PC-3 (cell line): ENCODE measurements around the gene METTL6. TPM values are rescaled to one million over a fixed set of nuclear protein-coding genes. Genes with fewer than 3 reads are reported as not detected.

Source experiments
- ATAC-seq: fragments of 200-7000 bp; cut with Tn5 transposase; 2 replicates; pipeline ENCODE4 v1.9.1; 2020; ENCODE audit warnings: mild to moderate bottlenecking, moderate library complexity
- BruUV-seq: library from RNA; stranded (reverse); fragments of 400-500 nt; replicated peaks from 2 replicates; lab custom pipeline; 2021; lab: Mats Ljungman, UMichigan
- CTCF ChIA-PET: fragments of 300-600 bp; sonication (Branson Sonifier 250); formaldehyde crosslinking; loops from one replicate; lab custom pipeline; 2022; ENCODE audit warnings: antibody characterized with exemption; lab: Charles Lee
- POLR2A ChIA-PET: fragments of 300-600 bp; sonication (Branson Sonifier 250); formaldehyde crosslinking; loops from one replicate; lab custom pipeline; 2022; ENCODE audit warnings: antibody characterized with exemption; ENCODE audit not compliant: unreplicated experiment; lab: Charles Lee
- DNase-seq: peaks from one replicate; pipeline ENCODE4 v3.0.0-alpha.2; 2015
- H2AFZ ChIP-seq: fragments of 300-600 bp; sonication (generic); 2 replicates; pipeline ENCODE4 v1.6.0; 2016; ENCODE audit warnings: antibody characterized with exemption, low read length
- H3F3A ChIP-seq: fragments of 300-600 bp; sonication (generic); one replicate; pipeline ENCODE4 v1.6.0; 2017; ENCODE audit warnings: antibody characterized with exemption, low read length, control low read depth, mild to moderate bottlenecking; ENCODE audit not compliant: unreplicated experiment
- H3K27ac ChIP-seq: fragments of 300-600 bp; sonication (generic); 2 replicates; pipeline ENCODE4 v1.5.1; 2016; ENCODE audit warnings: mild to moderate bottlenecking, low read length
- H3K27me3 ChIP-seq: fragments of 300-600 bp; sonication (generic); 2 replicates; pipeline ENCODE4 v1.6.1; 2016; ENCODE audit warnings: low read length, mixed read lengths
- H3K36me3 ChIP-seq: fragments of 300-600 bp; sonication (generic); 2 replicates; pipeline ENCODE4 v1.6.1; 2016; ENCODE audit warnings: low read depth, mixed run types, low read length, mixed read lengths
- H3K4me1 ChIP-seq: fragments of 300-600 bp; sonication (generic); 2 replicates; pipeline ENCODE4 v1.5.1; 2016; ENCODE audit warnings: low read length; ENCODE audit not compliant: insufficient read depth
- H3K4me2 ChIP-seq: fragments of 300-600 bp; sonication (generic); 2 replicates; pipeline ENCODE4 v1.6.0; 2016; ENCODE audit warnings: low read length
- H3K4me3 ChIP-seq: fragments of 300-600 bp; sonication (generic); 2 replicates; pipeline ENCODE4 v1.5.1; 2016; ENCODE audit warnings: mild to moderate bottlenecking, low read length, mixed read lengths
- H3K79me2 ChIP-seq: fragments of 300-600 bp; sonication (generic); 2 replicates; pipeline ENCODE4 v1.6.1; 2017; ENCODE audit warnings: low read length, mixed read lengths
- H3K9ac ChIP-seq: fragments of 300-600 bp; sonication (generic); 2 replicates; pipeline ENCODE4 v1.6.0; 2016; ENCODE audit warnings: mild to moderate bottlenecking, low read length
- H3K9me2 ChIP-seq: fragments of 300-600 bp; sonication (generic); replicated peaks from 2 replicates; pipeline ENCODE4 v1.6.1; 2016; ENCODE audit warnings: mixed run types, low read length, mixed read lengths
- H3K9me3 ChIP-seq: fragments of 300-600 bp; sonication (generic); 2 replicates; pipeline ENCODE4 v1.6.1; 2016; ENCODE audit warnings: low read length, mixed read lengths
- H4K20me1 ChIP-seq: fragments of 300-600 bp; sonication (generic); 2 replicates; pipeline ENCODE4 v1.6.1; 2016; ENCODE audit warnings: low read length, mixed read lengths
- EZH2 ChIP-seq: fragments of 300-600 bp; sonication (generic); IDR thresholded peaks from one replicate; pipeline ENCODE4 v1.6.1; 2017; ENCODE audit warnings: antibody characterized with exemption, mild to moderate bottlenecking, low read length; ENCODE audit not compliant: unreplicated experiment
- EZH2phosphoT487 ChIP-seq: fragments of 300-600 bp; sonication (generic); IDR thresholded peaks from 2 replicates; pipeline ENCODE4 v1.6.1; 2018; ENCODE audit warnings: mild to moderate bottlenecking, antibody characterized with exemption, low read length, borderline replicate concordance
- intact Hi-C: fragments of 100-400 bp; cut with micrococcal nuclease; formaldehyde crosslinking; loops from 2 replicates; pipeline ENCODE4 v1.9.0; 2023
- total RNA-seq: library from RNA; depleted of rRNA; stranded (reverse); fragments of >200 nt; gene quantifications from 2 replicates; pipeline ENCODE4 v1.2.3, GENCODE V29; 2014
- TF ChIP-seq, protein P1 (sequence below): fragments of 300-600 bp; sonication (generic); conservative IDR thresholded peaks from 2 replicates; pipeline ENCODE4 v1.5.1; 2017; ENCODE audit warnings: antibody characterized with exemption, low read depth, mild to moderate bottlenecking, low read length

The METTL6 gene
- total RNA-seq, 1 experiment from 2014 or later = 22.4 TPM

DNA sequence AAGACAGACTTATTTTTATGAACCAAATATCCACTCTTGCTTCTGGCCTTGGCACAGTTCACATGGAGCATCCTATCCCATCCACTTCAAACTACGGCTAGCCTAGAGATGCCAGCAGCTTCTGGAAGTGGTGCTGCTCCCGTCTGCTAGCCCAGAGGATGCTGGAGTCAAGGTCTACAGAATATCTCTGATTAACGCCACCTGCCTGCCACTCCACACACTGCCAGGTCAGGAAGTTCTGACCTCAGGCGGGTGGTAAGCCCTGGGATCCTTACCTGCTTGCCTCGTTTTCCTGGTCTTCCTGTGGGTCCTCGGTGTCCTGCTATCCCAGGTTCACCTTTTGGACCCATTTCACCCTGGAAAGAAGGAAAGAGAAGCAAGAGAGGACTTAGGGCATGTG lies 42.9 kb upstream of the METTL6 start:
- ATAC-seq = peak; percentile 57
- ChIA-PET POLR2A (no interaction called here), CTCF (interaction anchor here (0.5 kb wide), 2 partner anchors 162 to 1254 kb away, joined by 3 read pairs; no protein-coding TSS in a partner anchor)
- peaks cover 3% of the 10 kb centered on the region; the same call in 1 of the 2 replicates for H3K9me2 ChIP-seq
- DNase-seq = peak; percentile 6
- no peak overlapping the region for H3K4me2 ChIP-seq
- H3K36me3 ChIP-seq = no peaks in the 10 kb centered on the region
- BruUV-seq = no TSS peak
- intact Hi-C loops = no loop called here
- no peaks in the 10 kb centered on the region for H3K9me3 ChIP-seq
- H3K27ac ChIP-seq = no peak overlapping the region
- no peaks in the 10 kb centered on the region for H3K79me2 ChIP-seq
- H3K27me3 ChIP-seq = no peaks in the 10 kb centered on the region
- no peaks in the 10 kb centered on the region for H3K4me1 ChIP-seq
- no peaks in the 10 kb centered on the region for H3F3A ChIP-seq
- no peaks in the 10 kb centered on the region for H4K20me1 ChIP-seq
- H3K9ac ChIP-seq = no peak overlapping the region
- no peak overlapping the region for H3K4me3 ChIP-seq
- H2AFZ ChIP-seq = no peak overlapping the region
- TF ChIP-seq EZH2 = no peak
- TF ChIP-seq, protein P1, sequence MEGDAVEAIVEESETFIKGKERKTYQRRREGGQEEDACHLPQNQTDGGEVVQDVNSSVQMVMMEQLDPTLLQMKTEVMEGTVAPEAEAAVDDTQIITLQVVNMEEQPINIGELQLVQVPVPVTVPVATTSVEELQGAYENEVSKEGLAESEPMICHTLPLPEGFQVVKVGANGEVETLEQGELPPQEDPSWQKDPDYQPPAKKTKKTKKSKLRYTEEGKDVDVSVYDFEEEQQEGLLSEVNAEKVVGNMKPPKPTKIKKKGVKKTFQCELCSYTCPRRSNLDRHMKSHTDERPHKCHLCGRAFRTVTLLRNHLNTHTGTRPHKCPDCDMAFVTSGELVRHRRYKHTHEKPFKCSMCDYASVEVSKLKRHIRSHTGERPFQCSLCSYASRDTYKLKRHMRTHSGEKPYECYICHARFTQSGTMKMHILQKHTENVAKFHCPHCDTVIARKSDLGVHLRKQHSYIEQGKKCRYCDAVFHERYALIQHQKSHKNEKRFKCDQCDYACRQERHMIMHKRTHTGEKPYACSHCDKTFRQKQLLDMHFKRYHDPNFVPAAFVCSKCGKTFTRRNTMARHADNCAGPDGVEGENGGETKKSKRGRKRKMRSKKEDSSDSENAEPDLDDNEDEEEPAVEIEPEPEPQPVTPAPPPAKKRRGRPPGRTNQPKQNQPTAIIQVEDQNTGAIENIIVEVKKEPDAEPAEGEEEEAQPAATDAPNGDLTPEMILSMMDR = peak; percentile 38

DNA sequence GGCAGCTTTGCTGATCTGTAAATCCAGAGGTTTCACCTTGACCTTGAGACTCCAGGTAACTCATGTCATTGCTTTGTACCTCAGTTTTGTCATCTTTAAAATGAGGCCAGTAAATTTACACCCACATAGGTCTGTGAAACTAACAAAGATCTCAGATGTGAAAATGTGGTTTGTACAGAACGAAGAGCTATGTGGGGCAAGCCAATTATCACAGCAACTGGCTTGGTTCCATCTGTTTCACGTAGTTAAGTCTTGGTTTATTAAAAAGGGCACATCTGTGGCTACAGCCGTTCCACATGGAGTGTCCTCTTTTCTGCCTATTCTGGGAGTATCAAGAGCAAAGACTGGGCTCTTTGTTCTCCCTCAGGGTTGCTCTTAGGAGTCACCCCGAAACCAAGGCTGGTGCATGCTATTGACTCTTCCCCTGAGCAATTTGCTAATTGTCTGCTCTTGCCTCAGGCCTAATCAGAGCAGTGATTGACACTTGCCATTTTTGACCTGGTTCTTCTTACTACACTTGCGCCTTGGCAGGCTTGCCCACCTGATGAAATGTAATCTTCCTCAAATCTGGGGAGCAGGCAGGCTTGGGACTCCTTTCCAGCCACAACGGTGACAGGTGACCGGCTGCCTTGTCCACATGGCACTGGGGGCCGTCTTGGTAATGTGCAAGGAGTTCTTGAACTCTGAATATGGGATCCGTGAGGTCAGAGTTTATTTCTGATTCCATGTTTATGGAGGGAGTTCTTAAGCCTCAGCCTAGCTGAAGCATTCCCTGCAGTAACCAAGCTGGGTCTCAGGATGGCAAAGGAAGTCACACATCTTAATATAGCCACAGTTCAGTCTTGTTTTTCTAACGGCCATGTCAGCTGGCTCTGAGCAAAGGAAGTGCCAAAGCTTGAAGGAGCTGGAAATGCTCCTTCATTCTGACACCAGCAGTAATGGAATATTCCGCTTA lies 40.2 kb upstream of the METTL6 start:
- BruUV-seq = no TSS peak
- no peak overlapping the region for H2AFZ ChIP-seq
- no peaks in the 10 kb centered on the region for H3K79me2 ChIP-seq
- no peaks in the 10 kb centered on the region for H3K36me3 ChIP-seq
- H3K9me2 ChIP-seq = peaks cover 3% of the 10 kb centered on the region; the same call in 1 of the 2 replicates
- ChIA-PET POLR2A (no interaction called here), CTCF (no interaction called here)
- no peaks in the 10 kb centered on the region for H3K9me3 ChIP-seq
- H3K27me3 ChIP-seq = no peaks in the 10 kb centered on the region
- H3K27ac ChIP-seq = no peak overlapping the region
- DNase-seq (no peak), ATAC-seq (no peak)
- TF ChIP-seq, protein P1 = no peak
- TF ChIP-seq EZH2phosphoT487 = no peak
- TF ChIP-seq EZH2 = no peak
- H4K20me1 ChIP-seq = no peaks in the 10 kb centered on the region
- intact Hi-C loops = no loop called here
- no peak overlapping the region for H3K4me3 ChIP-seq
- H3K4me1 ChIP-seq = no peaks in the 10 kb centered on the region
- H3K4me2 ChIP-seq = no peak overlapping the region
- H3F3A ChIP-seq = no peaks in the 10 kb centered on the region
- no peak overlapping the region for H3K9ac ChIP-seq
